DMS53 treated with DMSO at 0.1 percent for 48 hours (cell line): Measurements from ENCODE around the gene HADHA.
"Not testable (repeated sequence)": the region's sequence is repeated elsewhere in the genome, so short reads cannot be mapped to it uniquely, and the experiment has no call there.

Experiments used
- DNase-seq: peaks from one replicate; lab custom pipeline; 2025; ENCODE audit not compliant: unreplicated experiment; lab: John Stamatoyannopoulos, UW

Gene HADHA

GRCh38 chr2:26244309-26245230 is at the start of gene HADHA, which contains the start of gene HADHB:
Gene HADHA (minus strand): TSS chr2:26244632. CDS start chr2:26244596, 36 bp downstream.
Gene HADHB (plus strand): TSS chr2:26244939. CDS start chr2:26254255, 9,316 bp downstream.
- DNase-seq: peak; percentile 83

GRCh38 chr2:26292646-26293045 is 48.2 kb upstream of the HADHA start:
- no peak for DNase-seq

GRCh38 chr2:26290001-26290400 is 45.6 kb upstream of the HADHA start:
- DNase-seq: no peak

- DNase-seq: no peak
Measured at GRCh38 chr2:26285931-26286330, 41.5 kb upstream of the HADHA start.

- no peak for DNase-seq
Measured at GRCh38 chr2:26284132-26284531, 39.7 kb upstream of the HADHA start.

GRCh38 chr2:26283606-26284005 is 39.2 kb upstream of the HADHA start:
- DNase-seq: no peak

GRCh38 chr2:26281226-26281625 is 36.8 kb upstream of the HADHA start:
- no peak for DNase-seq

GRCh38 chr2:26279886-26280285 is 35.5 kb upstream of the HADHA start:
- no peak for DNase-seq

- no peak for DNase-seq
Measured at GRCh38 chr2:26276484-26277227, 32.2 kb upstream of the HADHA start.

GRCh38 chr2:26274058-26274613 is 29.7 kb upstream of the HADHA start:
- DNase-seq: no peak

- no peak for DNase-seq
Measured at GRCh38 chr2:26273501-26273900, 29.1 kb upstream of the HADHA start.

GRCh38 chr2:26270373-26270772 is 25.9 kb upstream of the HADHA start:
- no peak for DNase-seq

- DNase-seq: no peak
Measured at GRCh38 chr2:26269571-26270158, 25.2 kb upstream of the HADHA start.

GRCh38 chr2:26268670-26269385 is 24.4 kb upstream of the HADHA start:
- DNase-seq: not testable (repeated sequence)

- DNase-seq: no peak
Measured at GRCh38 chr2:26268213-26268612, 23.8 kb upstream of the HADHA start.

- DNase-seq: not testable (repeated sequence)
Measured at GRCh38 chr2:26258836-26259235, 14.4 kb upstream of the HADHA start.

- DNase-seq: no peak
Measured at GRCh38 chr2:26255759-26256384, 11.4 kb upstream of the HADHA start.

- no peak for DNase-seq
Measured at GRCh38 chr2:26251893-26252292, 7.5 kb upstream of the HADHA start.

- no peak for DNase-seq
Measured at GRCh38 chr2:26249625-26250024, 5.2 kb upstream of the HADHA start.

GRCh38 chr2:26246818-26247217 is 2.4 kb upstream of the HADHA start:
- DNase-seq: no peak
